Body of pancreas (tissue), 4 donors: ENCODE data around the gene PHOSPHO1. TPM values are rescaled to one million over a fixed set of nuclear protein-coding genes. Genes with fewer than 3 reads are reported as not detected.

ENCODE experiments used
- ATAC-seq: fragments of 150-250 bp; one replicate; pipeline ENCODE4 v1.9.1; 2016
- DNase-seq, 4 donors: peaks; one replicate each; pipeline ENCODE4 v3.0.0-alpha.2; 2019
- H3K27ac ChIP-seq, 4 donors: fragments of 200-600 bp; sonication (generic); 1 replicate in 3 of 4; 2 replicates in 1 of 4; pipeline versions ENCODE4 v1.5.1 to v1.6.1; 2016 to 2019; ENCODE audit warnings: mild to moderate bottlenecking in 1 of 4, mixed read lengths in 1 of 4, moderate library complexity in 1 of 4
- H3K27me3 ChIP-seq, 2 donors: fragments of 200-600 bp; sonication (generic); one replicate each; pipeline ENCODE4 v1.6.0; 2016; ENCODE audit warnings: mild to moderate bottlenecking in 1 of 2
- H3K36me3 ChIP-seq, 2 donors: fragments of 200-600 bp; sonication (generic); replicated peaks in 1 of 2; 2 replicates each; pipeline ENCODE4 v1.5.1; 2016; ENCODE audit warnings: low read depth in 2 of 2; ENCODE audit not compliant: insufficient read depth in 1 of 2
- H3K4me1 ChIP-seq: fragments of 200-600 bp; sonication (generic); one replicate; pipeline ENCODE4 v1.6.0; 2016
- H3K4me3 ChIP-seq, 2 donors: fragments of 200-600 bp; sonication (generic); 1 replicate in 1 of 2; 2 replicates in 1 of 2; pipeline ENCODE4 v1.5.1; 2016 to 2019
- H3K9me3 ChIP-seq, 3 donors: fragments of 200-600 bp; sonication (generic); 1 replicate in 2 of 3; 2 replicates in 1 of 3; pipeline ENCODE4 v1.5.1; 2016
- CTCF ChIP-seq, 7 experiments: fragments of 450-650 bp in 4 of 7; fragments of 200-600 bp in 3 of 7; sonication (generic) in 3 of 7; IDR thresholded peaks; one replicate each; pipeline ENCODE4 v1.5.1; 2016 to 2019; ENCODE audit warnings: antibody characterized with exemption in 7 of 7
- POLR2A ChIP-seq, 3 donors: fragments of 450-650 bp; IDR thresholded peaks; one replicate each; pipeline ENCODE4 v1.6.1; 2016; ENCODE audit warnings: antibody characterized with exemption in 3 of 3, mild to moderate bottlenecking in 2 of 3
- WGBS, 2 donors: methylation state at CpG; one replicate each; pipeline ENCODE4 v1.1.5; 2017; 5-methylcytosine and 5-hydroxymethylcytosine counted together
- intact Hi-C: fragments of 100-400 bp; cut with DNase I; formaldehyde crosslinking; loops from one replicate; pipeline ENCODE4 v1.15.1; 2023
- total RNA-seq, 2 donors: library from RNA; depleted of rRNA; stranded (reverse); fragments of >200 nt; gene quantifications; one replicate each; pipeline ENCODE4 v1.1.0, GENCODE V29; 2016

The PHOSPHO1 gene
- total RNA-seq, 2 donors from 2014 or later = 13.5 TPM; not detected in 1

DNA sequence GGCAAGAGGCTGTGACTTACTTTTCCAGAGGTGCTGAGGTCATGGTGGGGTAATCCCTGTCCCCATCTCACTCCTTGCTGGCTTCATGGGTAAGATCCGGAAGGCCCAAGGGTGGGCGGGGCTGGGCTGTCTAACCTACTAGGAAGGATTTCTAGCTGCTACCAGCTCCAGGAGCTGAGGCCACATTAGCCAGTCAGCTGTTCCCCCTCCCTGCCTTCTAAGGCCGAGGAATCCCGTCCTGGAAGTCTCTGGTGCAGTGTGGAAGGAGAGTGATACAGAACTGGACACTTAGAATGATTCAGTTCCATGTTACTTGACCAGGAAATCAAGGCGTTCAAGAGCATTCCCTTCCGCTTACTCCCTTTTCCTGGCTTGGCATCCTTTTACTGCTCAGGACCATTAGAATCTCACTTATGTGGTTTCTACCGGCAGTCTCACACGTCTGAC lies 29.1 kb downstream of the PHOSPHO1 start:
- Histone ChIP-seq H3K27ac (no peak overlapping the region), H3K27me3 (no peaks in the 10 kb centered on the region), H3K4me1 (no peaks in the 10 kb centered on the region), H3K4me3 (no peak overlapping the region), H3K36me3 (no peaks in the 10 kb centered on the region), H3K9me3 (no peaks in the 10 kb centered on the region)
- no peak for DNase-seq
- intact Hi-C loops = no loop called here
- ATAC-seq = peak; percentile 33
- TF ChIP-seq CTCF (IDR thresholded peaks at IDR 0.05) (no peak), POLR2A (IDR thresholded peaks at IDR 0.05) (no peak)
- WGBS, 2 donors = 78 to 82% methylated on average over 8 of the region's 8 CpGs

DNA sequence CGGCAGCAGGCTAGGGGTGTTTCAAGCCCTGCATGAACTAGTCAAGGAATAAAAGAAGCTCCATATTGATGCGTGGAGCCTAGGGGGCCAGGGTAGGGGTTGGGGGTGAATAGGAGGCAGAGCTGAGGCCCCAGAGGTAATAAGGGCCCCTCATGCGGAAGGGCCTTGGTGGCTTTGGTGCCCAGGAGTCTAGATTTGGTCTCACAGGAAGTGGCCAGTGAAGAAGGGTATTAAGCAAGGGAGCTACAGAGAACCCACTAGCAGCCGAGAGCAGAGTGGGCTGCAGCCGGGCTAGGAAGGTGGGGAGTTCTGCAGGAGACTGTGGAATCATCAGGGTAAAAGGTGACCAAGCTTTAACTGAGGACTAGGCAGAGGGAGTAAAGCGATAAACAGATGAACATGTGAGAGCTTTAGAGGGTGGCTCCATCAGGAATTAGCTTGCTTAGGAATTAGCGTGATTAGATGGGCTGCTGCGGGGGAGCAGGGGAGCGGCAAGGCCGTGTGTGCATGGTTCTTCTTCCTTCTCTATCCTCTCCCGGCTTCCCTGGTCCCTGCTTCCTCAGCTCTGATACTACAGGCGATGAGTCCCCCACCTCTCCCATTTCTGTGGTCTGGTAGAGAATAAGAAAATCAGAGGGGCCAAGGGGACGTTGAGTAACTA lies 30.0 kb downstream of the PHOSPHO1 start:
- Histone ChIP-seq H3K36me3 (no peaks in the 10 kb centered on the region), H3K4me3 (no peak overlapping the region), H3K9me3 (no peaks in the 10 kb centered on the region), H3K4me1 (no peaks in the 10 kb centered on the region), H3K27me3 (no peaks in the 10 kb centered on the region), H3K27ac (no peak overlapping the region)
- TF ChIP-seq POLR2A (IDR thresholded peaks at IDR 0.05) = no peak
- TF ChIP-seq CTCF (IDR thresholded peaks at IDR 0.05) = no peak
- WGBS, 2 donors = 82% methylated on average over 13 of the region's 13 CpGs
- DNase-seq = no peak
- intact Hi-C loops = no loop called here
- no peak for ATAC-seq

DNA sequence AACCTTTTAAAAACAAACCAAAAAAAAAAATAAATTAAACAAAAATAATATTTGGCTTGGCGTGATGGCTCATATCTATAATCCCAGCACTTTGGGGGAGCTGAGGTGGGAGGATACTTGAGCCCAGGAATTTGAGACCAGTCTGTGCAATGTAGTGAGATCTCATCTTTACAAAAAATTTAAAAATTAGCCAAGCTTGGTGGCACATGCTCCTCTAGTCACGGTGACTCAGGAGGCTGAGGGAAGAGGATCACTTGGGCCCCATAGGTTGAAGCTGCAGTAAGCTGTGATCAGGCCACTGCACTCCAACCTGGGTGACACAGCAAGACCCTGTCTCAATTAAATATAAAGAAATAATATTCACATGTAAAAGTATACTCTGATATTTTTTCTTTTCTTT lies 32.4 kb downstream of the PHOSPHO1 start:
- H3K9me3 ChIP-seq = no peaks in the 10 kb centered on the region
- WGBS, 2 donors = 78 to 88% methylated on average over 2 of the region's 2 CpGs
- intact Hi-C loops = no loop called here
- H3K4me3 ChIP-seq = no peak overlapping the region
- peaks cover 8% of the 10 kb centered on the region for H3K4me1 ChIP-seq
- H3K27me3 ChIP-seq = no peaks in the 10 kb centered on the region
- no peak for ATAC-seq
- no peak for DNase-seq
- H3K27ac ChIP-seq = no peak overlapping the region
- H3K36me3 ChIP-seq = no peaks in the 10 kb centered on the region
- TF ChIP-seq POLR2A (IDR thresholded peaks at IDR 0.05) (no peak), CTCF (IDR thresholded peaks at IDR 0.05) (no peak)

DNA sequence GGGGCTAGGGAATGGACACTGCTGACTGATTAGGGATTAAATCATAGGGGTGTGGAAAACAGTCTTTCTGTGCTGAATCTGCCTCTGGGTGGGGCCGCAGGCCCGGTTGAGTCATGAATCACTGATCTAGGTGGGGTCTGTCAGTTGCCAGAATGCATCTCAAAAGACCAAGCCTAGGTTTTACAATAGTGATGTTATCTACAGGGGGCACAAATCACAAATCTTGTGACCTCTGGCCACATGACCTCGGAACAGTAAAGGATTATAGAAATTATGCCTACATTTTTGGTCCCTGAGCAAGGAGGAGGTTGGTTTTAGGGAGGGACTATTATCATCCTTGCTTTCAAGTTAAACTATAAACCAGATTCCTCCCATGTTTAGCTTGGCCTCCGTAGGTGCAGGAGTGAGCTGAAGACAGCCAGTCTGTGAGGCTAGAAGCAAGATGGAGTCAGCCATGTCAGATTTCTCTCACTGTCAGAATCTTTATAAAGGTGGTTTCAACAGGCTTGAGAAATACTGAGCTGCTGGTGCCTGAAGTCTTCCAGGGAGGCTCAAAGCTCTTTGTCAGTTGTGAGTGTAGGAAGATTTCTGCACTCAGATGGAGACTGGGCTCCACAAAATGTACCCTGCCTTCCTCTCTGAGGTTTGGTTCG lies 33.1 kb downstream of the PHOSPHO1 start:
- H3K4me3 ChIP-seq = no peak overlapping the region
- no peaks in the 10 kb centered on the region for H3K36me3 ChIP-seq
- ATAC-seq (no peak), DNase-seq (no peak)
- TF ChIP-seq CTCF (IDR thresholded peaks at IDR 0.05) (no peak), POLR2A (IDR thresholded peaks at IDR 0.05) (no peak)
- no peaks in the 10 kb centered on the region for H3K9me3 ChIP-seq
- 28 to 37% methylated on average over 5 of the region's 5 CpGs for WGBS, 2 donors
- H3K27me3 ChIP-seq = no peaks in the 10 kb centered on the region
- H3K27ac ChIP-seq = no peak overlapping the region
- H3K4me1 ChIP-seq = peaks cover 10% of the 10 kb centered on the region
- intact Hi-C loops = no loop called here

GRCh38 chr17:49196520-49196919 lies 34.1 kb downstream of the PHOSPHO1 start:
- 63 to 67% methylated on average over 3 of the region's 3 CpGs for WGBS, 2 donors
- no peak for TF ChIP-seq CTCF (IDR thresholded peaks at IDR 0.05)
- no peak for TF ChIP-seq POLR2A (IDR thresholded peaks at IDR 0.05)
- no peak for DNase-seq
- no peak for ATAC-seq
- no peaks in the 10 kb centered on the region for H3K27me3 ChIP-seq
- no peak overlapping the region for H3K27ac ChIP-seq
- intact Hi-C loops = no loop called here
- H3K4me3 ChIP-seq = no peak overlapping the region
- peaks cover 10% of the 10 kb centered on the region for H3K4me1 ChIP-seq
- H3K9me3 ChIP-seq = no peaks in the 10 kb centered on the region
- H3K36me3 ChIP-seq = no peaks in the 10 kb centered on the region
